Raji (cell line): Measurements from ENCODE around the gene EIF2D.

ENCODE experiments used
- POLR2A ChIP-seq: IDR thresholded peaks from 2 replicates; pipeline ENCODE4 v1.6.1; 2011; ENCODE audit warnings: low read depth, low read length, control low read depth; ENCODE audit not compliant: insufficient read depth

The EIF2D gene

GRCh38 chr1:206643118-206643698 lies 30.9 kb upstream of the EIF2D start:
- TF ChIP-seq POLR2A: no peak

DNA sequence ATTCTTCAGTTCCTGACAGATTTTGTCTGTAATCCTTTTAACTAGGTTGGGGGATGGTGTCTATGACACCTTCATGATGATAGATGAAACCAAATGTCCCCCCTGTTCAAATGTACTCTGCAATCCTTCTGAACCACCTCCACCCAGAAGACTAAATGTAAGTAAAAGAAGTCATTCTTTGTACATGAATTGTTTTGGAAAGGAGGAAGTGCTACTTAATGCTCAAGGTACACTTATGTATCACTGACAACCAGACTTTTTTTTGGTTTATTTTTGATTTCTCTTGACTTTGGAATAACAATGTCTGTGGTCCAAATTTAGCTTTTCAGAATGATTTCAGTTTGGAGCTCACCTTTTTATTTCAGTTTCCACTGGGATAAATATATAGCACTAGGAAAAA lies 25.3 kb upstream of the EIF2D start:
- TF ChIP-seq POLR2A: no peak

DNA sequence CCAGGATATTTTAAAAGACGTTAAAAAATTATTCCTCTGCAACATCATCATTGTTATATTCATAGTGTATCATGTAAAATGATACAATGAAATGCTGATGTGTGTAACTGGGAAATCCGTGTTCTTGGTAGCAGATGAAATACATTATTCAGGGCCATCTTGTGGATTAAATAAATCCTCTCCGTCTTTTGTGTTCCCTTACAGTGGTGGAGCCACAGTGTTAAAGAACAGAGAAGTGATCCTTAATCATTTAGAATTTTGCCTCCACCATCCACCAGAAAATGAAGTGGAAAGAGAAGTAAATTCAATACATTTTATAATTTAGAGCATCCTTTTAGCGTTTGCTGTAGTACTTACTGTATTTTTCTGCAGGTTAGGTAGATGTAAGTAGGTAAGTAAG lies 24.4 kb upstream of the EIF2D start:
- no peak for TF ChIP-seq POLR2A

- TF ChIP-seq POLR2A: no peak
Measured at GRCh38 chr1:206635978-206636345, 23.7 kb upstream of the EIF2D start.

GRCh38 chr1:206635080-206635977 lies 23.1 kb upstream of the EIF2D start, which contains the start of gene DYRK3:
TSS of gene DYRK3 (plus strand) at chr1:206635536. CDS start at chr1:206635704, 168 bp downstream.
- TF ChIP-seq POLR2A: peak; percentile 95

- no peak; the same call in 1 of the 2 replicates for TF ChIP-seq POLR2A
Measured at GRCh38 chr1:206634365-206635079, 22.3 kb upstream of the EIF2D start.

DNA sequence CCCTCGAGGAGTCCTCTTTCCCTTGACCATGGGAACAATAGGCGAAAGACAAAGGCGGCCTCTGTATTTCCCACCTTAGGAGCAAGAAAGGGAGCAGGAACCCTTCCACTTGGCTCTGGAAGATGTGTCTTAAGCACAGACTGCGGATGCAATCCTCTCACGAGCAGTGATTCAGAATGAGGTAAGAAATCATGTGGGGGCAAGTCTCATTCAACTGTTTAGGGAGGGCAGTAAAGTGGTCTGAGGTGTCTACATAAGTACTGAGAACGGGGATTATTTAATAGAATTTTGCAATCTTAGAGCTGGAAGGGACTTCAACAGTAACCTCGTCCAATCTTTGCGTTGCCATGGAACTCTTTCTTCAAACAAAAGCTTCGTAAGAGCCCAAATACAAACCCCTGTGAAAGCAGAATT lies 21.4 kb upstream of the EIF2D start:
- TF ChIP-seq POLR2A: no peak

DNA sequence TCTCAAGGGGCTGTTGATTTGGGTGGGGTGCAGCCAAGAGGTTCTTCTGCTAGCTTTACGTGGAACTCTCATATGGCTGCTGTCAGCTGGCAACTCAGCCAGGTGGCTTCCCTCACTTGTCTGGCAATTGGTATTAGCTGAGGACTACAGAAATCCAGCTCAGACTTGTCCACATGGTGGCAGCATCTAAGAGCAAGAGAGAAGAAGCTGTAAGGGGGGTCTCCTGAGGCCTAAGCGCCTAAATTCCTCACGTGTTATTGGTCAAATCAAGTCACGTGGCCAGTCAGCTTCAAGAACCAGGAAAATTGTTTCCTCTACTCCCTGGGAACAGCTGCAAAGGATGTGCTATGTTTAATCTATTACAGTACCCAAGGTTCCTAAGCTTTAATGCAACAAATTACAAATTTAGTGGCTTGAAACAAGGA lies 18.8 kb upstream of the EIF2D start:
- TF ChIP-seq POLR2A: 0 out of 2 replicates have a peak, but pooled peaks have one; percentile 12

DNA sequence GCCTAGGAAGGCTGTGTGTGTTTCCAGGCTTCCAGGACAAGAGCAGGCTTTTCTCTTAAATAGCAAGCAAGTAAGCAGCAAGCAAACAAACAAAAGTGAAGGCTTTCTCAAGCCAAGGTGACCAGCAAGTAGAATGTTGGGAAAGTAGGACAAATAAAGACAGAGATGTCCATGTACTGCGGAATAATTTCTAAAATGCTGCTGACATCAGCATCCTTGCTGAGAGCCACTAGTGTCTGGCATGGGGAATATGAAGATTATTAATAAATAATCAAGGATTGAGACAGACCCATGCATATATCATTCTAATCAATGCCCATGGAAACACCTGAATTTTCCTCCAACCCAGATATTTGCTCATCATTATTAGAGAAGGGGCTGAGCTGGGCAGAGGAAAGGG lies 16.7 kb upstream of the EIF2D start:
- no peak for TF ChIP-seq POLR2A

- no peak for TF ChIP-seq POLR2A
Measured at GRCh38 chr1:206609229-206609991, 2.9 kb downstream of the EIF2D start.

DNA sequence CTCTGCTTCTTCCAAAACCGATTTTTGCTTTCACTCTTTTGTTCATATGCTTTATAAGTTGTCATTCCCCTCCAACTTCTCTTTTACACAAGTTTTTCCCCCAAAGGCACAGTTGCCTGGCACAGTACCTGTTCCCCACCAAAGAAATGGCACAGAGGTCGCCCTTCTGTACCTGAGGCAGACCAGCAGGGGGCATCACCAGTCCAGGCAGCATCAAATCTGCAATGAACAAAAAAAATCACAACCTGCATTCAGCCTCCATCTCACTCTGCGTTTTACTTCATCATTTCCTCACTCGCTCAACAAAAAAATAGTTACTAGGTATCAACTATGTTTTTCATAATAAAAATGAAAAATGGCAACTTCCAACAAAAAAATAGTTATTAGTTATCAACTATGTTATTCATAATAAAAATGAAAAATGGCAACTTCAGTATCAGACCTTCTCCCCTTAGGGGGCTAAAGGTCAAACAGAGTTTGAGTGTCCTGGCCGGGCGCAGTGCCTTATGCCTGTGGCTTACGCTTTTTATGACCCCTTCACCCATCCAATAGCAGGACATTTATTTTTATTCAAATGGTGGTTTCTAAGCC lies 4.1 kb downstream of the EIF2D start:
- no peak for TF ChIP-seq POLR2A

- no peak for TF ChIP-seq POLR2A
Measured at GRCh38 chr1:206606867-206607266, 5.4 kb downstream of the EIF2D start.

- TF ChIP-seq POLR2A: no peak
Measured at GRCh38 chr1:206604861-206605260, 7.4 kb downstream of the EIF2D start.

DNA sequence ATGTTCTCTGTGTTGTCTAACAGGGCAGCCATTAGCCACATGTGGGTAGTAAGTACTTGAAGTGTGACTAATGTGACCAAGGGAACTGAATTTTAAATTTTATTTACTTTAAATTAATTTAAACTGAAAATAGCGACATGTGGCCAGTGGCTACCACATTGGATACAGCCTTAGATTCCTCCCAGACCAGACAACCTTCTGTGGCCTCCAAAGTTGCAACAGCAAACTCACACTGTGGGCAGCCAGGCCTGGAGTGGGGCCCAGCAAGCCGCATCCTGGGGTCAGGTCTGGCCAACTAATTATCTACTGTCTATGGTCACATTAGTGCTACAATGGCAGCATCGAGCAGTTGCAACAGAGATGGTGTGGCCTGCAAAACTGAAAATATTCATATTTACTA lies 11.7 kb downstream of the EIF2D start:
- TF ChIP-seq POLR2A: no peak

GRCh38 chr1:206596319-206596666 lies 16.0 kb downstream of the EIF2D start:
- TF ChIP-seq POLR2A: no peak
